Cardiac septum (tissue), 1 donor: ENCODE measurements around the gene FAF1. TPM values are rescaled to one million over a fixed set of nuclear protein-coding genes. Genes with fewer than 3 reads are reported as not detected.

Source experiments
- DNase-seq: peaks from one replicate; pipeline ENCODE4 v3.0.0-alpha.2; 2020; ENCODE audit warnings: low spot score
- intact Hi-C: fragments of 100-400 bp; cut with DNase I; formaldehyde crosslinking; loops from one replicate; pipeline ENCODE4 v1.14.0; 2022
- total RNA-seq: library from RNA; stranded (reverse); fragmentation: NEBNext Ultra II Directional; extraction: Animal tissue kit (Norgen Biotek cat#: 25700); gene quantifications from one replicate; pipeline ENCODE4 v1.2.1, GENCODE V29; 2021
- donor health status: DM: no; HTN: no; CAD: no.

FAF1 gene
- total RNA-seq, 1 donor from 2014 or later = 81.0 TPM

DNA sequence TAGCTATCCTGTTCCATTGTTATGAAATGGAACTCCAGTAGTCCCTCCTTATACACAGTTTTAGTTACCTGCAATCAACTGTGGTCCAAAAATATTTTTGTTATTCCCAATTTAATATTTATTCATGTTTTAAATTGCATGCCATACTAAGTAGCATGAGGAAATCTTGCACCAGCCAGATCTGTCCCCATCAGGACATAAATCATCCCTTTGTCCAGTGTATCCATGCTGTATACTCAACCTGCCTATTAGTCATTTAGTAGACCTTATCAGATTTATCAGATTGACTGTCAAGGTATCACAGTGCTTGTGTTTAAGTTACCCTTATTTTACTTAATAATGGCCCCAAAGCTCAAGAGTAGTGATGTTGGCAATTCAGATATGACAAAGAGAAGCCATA, 328.9 kb downstream of the FAF1 start:
- no peak for DNase-seq
- intact Hi-C loops = no loop called here

DNA sequence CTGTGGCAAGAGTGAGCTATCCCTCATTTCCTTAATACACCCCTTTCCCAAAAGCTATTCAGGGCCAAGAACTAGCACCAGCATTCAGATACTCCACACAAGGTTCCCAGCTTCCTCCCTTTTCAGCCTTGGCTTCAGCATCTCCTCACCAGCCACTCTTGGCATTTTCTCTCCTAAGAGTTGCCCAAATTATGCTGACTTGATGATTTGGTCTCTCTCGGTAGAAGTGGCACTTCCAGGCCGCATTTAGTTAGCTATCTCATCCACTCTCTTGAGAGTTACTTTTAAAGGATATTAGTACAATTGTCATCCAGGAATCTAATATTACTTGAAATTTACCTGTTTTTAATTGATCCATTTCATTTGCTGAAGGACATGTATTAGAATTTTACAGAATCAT, 337.8 kb downstream of the FAF1 start:
- intact Hi-C loops = no loop called here
- DNase-seq = no peak

DNA sequence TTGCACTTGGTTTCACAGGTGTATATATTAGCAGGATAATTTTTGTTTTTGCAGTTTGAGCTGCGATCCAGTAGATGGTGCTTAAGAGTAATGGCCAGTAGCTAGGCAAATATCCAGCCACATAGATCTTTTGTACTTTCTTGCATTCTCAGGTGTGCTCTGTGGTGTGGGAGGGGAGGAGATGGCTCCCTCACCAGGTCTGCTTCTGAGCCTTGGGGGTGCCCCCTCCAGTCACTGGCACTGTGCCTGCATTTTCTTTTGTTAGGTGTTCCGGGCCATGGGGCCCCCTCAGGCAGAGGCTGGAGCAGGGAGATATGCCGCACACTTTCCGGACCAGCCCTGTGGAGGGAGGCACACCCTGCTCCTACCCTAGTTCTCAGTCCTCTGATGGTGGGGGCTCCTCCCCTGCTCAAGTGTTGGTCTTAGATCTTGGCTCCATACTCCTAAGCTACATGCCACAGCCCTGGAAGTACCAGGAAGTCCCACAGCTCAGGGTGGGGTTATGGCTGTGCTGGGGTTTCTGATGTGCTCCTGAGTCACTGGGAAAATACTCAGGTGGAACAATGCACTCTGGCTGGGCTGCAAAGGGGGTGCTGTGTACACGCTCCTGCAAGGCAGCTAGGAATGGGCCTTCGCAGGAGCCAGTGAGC, 339.3 kb downstream of the FAF1 start:
- DNase-seq = no peak
- intact Hi-C loops = no loop called here

DNA sequence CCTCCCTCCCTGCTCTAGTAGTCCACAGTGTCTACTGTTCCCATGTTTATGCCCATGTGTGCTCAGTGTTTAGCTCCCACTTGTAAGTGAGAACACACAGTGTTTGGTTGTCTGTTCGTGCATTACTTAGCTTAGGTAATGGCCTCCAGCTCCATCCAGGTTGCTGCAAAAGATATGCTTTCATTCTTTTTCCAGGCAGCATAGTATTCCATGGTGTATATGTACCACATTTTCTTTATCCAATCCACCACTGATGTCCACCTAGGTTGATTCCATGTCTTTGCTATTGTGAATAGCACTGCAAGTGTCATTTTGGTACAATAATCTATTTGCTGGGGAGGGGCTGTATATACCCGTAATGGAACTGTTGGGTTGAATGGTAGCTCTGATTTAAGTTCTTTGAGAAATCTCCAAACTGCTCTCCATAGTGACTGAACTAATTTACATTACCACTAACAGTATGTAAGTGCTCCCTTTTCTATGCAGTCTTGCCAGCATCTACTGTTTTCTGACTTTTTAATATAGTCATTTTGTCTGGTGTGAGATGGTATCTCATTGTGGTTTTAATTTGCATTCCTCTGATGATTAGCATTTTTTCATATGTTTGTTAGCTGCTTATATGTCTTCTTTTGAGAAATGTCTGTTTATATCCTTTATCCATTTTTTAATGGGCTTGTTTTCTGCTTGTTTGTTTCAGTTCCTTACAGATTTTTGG, 344.9 kb downstream of the FAF1 start:
- no peak for DNase-seq
- intact Hi-C loops = no loop called here

DNA sequence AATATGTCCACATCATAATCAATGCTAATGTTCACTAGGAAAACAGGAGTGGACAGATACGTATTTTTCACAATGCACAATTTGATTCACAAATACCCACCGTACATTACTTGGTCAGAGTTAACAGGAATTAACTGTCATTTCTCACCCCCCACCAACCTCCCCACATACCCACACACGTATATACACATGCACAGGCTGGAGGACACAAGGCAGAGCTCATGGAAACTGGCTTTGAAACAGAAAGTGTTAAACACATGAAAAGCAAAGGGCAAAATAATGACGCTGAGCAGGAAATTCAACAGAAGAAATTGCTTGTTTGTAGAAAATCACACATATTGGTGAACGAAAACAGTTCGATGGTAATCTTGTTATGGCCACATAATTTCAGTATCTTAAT, 348.4 kb downstream of the FAF1 start:
- intact Hi-C loops = no loop called here
- DNase-seq = no peak

DNA sequence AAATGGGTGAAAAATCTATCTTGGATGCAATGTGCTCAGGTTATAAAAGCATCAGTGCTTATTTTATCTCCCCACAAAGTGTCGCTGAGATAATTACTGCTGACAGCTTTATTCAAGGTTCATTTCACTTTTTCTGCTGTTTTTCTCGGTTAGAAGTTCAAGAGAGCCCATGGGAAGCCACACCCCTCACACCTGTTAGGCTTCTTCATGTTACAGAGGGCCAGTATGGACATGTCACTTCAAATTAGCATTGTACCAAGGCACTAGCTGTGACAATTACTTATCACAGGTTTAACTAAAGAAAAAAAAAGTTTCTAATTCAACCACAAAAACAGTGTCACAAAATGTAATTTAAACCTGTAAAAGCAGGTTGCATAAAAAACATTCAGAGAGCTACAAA, 349.5 kb downstream of the FAF1 start:
- intact Hi-C loops = no loop called here
- DNase-seq = no peak

DNA sequence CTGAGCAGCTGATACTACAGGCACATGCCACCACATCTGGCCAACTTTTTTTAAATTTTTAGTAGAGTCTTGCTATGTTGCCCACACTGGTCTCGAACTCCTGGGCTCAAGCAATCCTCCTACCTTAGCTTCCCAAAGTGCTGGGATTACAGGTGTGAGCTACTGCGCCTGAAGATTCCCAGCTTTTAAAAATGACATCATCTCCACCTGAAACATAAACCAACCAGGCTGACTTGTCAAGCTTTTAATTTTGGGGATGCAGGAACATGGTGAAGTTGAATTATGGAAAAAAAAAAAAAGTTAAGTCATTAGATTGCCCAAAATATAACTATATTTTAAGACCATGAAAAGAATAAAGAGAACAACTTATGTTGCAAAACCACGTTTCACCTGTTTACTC, 350.6 kb downstream of the FAF1 start:
- DNase-seq = no peak
- intact Hi-C loops = no loop called here

DNA sequence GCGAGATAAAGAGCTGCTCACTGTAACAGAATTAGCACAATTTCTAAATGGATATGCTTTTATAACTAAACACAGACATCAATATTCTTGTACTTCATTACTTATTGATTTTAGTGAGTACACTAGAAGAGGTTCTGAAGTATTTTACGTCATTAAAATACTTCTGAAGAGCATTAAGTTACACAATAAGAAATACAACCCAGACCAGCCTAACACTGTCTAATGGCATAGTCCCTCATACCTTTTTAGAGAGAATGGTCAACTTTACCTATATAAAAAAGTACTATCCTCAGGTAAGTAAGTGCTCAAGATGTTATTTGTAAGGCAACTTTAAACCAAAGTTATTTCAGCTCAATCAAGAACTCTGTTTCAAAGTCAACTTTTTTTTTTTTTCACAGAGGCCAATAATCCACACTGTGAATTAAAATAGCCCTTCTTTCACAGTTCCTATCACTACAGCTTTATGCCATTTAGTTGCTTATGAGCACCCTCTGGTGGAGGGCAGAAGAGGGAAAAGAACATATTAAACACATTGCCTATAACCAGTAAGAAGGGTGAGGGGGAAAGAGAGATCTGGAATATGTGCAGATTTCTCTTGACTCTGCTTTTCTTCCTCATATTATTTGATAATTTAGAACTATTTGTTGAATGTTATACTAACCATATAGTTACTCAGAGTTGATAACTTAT, 354.7 kb downstream of the FAF1 start:
- intact Hi-C loops = no loop called here
- DNase-seq = no peak

DNA sequence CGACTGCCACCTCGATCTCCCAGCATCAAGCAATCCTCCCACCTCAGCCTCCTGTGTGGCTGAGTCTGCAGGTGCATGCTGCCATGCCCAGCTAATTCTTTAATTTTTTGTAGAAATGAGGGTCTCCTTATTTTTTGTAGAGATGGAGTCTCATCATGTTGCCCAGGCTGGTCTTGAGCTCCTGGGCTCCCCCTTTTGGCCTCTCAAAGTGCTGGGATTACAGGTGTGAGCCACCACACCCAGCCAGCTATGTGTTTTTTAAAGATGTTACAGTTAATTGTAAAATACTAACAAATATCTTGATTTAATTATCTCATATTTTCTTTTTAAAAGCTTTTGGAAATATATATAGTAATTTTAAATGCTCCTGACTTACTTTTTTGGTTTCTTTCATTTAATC, 355.5 kb downstream of the FAF1 start:
- intact Hi-C loops = no loop called here

DNA sequence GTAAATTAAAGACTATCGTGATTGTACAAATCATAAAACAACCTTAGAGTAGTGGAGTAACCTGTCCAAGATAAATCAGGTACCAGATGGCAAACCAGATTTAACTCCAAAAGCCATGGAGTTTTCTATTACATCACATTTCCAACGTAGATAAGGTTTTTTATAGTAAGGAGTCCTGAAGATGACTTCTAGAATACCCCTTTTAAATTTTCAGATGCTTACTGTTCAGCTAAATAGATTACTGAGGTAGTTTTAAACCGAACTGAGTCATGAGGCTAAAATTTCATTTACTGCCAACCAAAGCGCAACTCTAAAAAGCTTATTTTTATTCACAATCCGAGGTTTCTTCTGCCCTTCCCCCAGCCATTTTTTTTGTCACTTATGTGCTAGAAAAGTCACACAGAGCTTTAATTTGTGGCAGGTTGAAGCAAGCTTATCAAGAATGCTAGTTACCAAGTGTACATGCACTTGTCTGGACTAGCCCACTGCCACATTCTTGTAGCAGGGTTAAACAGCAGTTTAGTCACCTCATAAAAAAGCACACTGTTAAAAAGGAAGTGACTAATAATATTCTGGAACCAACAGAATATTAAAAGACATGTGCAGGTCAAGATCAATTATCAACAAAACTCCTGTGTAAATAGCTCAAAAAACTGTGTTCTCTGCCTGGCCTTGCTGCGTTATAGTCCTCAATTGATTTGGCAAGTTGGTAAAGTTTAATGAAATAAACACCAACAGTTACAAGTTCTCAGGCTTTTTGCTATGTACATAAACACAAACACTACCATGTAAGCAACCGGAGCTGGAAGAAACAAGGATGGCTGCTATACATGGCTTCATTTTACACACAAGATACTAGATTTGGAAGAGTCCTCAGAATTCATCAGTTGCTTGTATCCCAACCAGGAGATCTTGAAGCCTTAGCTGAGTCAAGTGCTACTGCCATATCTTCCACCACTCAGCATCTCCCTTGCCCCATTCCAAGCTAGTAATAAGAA, 356.5 kb downstream of the FAF1 start:
- no peak for DNase-seq
- intact Hi-C loops = no loop called here

More for the DNA sequence above, 355.5 kb downstream of the FAF1 start:
- no peak for DNase-seq

DNA sequence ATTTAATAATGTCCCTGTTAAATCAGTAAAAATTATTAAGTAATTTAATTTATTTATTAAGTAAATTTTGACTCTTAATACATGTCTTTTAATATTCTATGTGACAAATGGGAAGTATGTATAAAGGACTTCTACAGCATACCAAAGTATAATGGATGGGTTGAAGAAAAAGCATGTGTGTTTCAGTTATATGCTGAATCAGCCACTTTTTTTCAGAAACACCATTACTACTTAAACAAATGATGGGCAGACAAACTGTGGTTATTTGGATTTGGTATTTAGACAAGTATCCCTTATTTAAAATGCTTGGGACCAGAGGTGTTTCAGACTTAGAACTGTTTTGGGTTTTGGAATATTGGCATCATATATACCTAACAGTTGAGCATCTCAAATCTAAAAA, 360.5 kb downstream of the FAF1 start:
- intact Hi-C loops = no loop called here
- DNase-seq = no peak

DNA sequence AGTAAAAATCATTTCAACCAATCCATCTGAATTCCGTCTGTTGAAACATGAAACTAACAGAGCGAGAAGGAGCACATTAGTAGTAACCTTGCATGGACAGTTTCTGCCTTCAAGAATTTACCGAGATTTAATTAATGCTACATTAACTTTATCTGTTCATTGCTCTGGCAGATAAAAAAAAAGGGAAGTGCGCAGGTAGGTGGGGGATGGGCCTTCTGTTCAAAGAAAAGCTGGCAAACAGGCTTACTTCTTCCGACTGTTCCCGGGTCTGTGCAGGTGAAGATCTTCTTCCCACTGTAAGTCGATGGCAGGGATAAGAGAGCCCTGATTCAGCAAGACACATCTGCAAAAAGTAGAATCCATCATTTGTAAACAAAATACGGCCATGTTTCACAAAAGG, 364.2 kb downstream of the FAF1 start:
- intact Hi-C loops = no loop called here

DNA sequence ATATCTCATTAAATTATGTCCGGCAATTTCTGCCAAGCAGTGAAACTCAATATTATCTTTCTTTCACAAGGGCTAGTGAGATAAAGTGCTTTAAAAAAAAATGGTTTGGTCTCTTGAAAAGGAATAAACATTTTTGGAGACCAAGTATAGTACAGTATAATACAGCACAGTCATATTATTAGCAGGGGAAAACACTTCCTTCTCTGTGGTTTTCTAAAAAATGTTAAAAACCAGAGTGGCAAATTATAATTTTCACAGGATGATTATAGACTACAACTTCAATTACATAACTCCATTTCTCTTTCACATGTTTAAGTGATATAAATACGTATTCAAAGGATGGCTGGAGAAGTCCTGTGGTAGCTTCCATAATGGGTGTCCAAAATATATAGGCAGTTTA, 366.6 kb downstream of the FAF1 start:
- intact Hi-C loops = no loop called here
- DNase-seq = no peak

More for the DNA sequence above, 364.2 kb downstream of the FAF1 start:
- DNase-seq = no peak

DNA sequence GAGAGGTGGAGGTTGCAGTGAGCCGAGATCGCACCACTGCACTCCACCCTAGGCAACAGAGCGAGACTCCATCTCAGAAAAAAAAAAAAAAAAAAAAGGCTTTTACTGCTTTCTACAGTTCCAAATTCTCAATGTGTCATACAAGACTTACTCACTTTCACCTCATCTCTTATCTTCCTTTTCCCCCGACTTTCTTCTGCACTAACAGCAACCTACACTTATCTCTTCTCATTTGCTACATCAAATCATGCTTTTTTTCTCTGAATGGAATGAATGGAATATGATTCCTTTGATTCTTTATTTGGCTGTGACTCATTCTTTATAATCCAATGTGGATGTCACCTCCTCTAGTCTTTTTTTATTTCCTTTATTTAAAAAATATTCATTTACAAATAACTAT, 368.5 kb downstream of the FAF1 start:
- intact Hi-C loops = no loop called here

DNA sequence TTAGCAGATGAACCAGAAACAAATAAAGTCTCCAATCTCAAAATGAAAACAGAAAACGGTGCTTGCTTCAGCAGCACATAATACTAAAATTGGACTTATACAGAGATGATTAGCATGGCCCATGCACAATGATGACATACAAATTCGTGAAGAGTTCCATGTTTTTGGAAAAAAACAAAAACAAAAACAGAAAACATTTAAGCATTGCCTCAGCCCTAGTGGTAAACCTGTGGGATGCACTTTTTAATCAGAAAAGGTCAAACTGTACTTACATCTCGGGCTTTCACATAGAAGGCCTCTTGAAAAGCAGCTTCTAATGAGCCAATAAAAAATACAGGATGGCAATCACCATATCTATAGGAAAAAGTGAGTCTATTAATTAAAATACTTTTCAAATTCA, 377.7 kb downstream of the FAF1 start:
- intact Hi-C loops = no loop called here
- no peak for DNase-seq

More for the DNA sequence above, 368.5 kb downstream of the FAF1 start:
- DNase-seq = no peak

DNA sequence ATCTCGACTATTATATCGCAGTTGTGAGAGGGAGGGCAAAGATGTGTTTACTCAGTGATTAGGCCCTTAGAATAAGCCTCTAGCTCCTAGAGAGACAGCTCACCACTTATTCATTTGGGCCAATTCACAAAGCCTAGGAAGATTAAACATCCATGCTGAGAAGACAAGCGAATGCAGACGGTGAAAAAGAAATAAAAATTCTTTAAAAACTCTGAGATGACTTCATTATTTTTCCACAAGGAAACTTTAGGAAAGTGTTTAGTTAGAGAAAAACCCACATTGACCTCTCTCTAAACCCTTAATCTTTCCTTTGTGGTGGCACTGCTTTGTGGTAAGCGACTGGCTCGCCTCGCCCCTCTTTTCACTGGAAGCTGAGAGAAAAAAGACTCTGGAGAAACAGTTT, 390.0 kb downstream of the FAF1 start:
- intact Hi-C loops = no loop called here
- DNase-seq = no peak

DNA sequence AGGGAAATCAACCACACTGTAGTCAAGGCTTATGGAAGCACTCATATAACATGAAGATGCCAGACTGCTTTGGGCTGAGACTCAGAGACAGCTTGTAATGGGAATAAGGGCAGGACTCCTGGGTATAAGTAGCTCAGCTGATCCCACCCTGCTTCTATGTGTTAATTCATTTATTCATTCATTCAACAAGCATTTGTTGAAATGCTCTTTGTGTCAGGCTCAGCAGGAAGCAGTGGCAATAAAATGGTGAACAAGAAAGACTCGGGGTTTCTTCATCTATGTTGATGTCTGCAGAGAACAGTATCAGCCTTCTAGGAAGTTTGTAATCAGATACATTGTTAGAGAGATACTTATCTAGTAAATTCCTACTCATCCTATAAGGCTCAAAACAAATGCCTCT, 391.3 kb downstream of the FAF1 start:
- intact Hi-C loops = no loop called here
- DNase-seq = no peak

DNA sequence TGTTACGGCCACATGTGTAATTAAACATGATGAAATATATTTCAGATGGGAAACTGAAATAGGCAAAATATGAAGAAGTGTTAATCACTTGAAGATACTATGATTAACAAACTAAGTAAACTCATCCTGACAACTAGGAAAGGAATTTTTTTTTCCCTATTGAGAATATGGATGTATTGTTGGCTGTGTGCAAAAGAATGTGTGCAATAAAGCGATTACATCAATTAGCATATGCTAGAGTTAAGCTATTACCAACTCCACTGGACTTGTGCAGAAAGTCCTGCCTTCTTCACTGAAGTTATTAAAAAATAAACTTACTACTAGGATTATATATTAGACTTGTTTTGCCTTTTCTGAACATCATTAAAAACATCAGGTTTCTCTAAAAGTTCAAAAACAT, 393.7 kb downstream of the FAF1 start:
- no peak for DNase-seq
- intact Hi-C loops = no loop called here

DNA sequence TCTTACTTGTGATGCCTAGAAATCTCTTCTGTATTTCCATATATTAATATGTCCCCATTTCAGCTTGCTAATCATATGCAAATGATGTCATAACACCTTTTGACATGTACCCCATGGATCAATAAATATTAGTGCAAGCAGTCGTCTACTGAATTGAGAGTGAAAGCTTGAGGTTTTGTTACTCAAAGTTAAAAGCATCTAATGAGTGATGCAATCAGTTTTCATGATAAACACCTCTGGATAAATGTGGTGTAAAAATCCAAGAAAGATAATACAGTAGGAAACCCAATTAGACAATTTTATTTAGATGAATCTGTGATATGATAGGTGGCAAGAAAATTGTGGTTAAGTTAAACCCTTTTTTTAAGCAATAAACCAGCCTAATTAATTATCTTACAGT, 395.6 kb downstream of the FAF1 start:
- no peak for DNase-seq
- intact Hi-C loops = no loop called here

DNA sequence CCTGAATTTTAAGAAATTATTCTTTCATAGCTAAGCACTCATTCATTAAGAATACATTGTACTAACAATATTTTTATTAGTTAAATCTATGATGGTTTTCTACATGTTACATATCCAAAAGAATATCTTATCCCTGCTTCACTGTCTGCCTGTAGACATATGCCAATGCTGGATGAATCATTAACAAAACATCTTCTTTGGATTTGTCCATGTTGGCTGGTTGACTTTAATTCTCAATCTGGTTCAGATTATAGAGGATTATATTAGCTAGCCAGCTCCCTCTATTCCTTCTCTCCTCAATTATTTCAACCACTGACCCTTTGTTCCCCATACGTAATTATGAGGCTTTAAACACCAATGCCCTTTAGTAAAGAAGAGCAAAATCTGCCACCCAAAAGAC, 398.0 kb downstream of the FAF1 start:
- DNase-seq = no peak
- intact Hi-C loops = no loop called here
